NCI-H345 (cell line): ENCODE measurements around the gene MYBPC2.
A peak's percentile ranks its signal among the peaks of the same experiment; 100 is the strongest.

Experiments used
- DNase-seq: peaks from one replicate; lab custom pipeline; 2025; lab: John Stamatoyannopoulos, UW

The MYBPC2 gene

GRCh38 chr19:50500753-50501151, 68.1 kb downstream of the MYBPC2 start:
- no peak for DNase-seq

GRCh38 chr19:50501186-50501567, 68.5 kb downstream of the MYBPC2 start:
- no peak for DNase-seq

DNA sequence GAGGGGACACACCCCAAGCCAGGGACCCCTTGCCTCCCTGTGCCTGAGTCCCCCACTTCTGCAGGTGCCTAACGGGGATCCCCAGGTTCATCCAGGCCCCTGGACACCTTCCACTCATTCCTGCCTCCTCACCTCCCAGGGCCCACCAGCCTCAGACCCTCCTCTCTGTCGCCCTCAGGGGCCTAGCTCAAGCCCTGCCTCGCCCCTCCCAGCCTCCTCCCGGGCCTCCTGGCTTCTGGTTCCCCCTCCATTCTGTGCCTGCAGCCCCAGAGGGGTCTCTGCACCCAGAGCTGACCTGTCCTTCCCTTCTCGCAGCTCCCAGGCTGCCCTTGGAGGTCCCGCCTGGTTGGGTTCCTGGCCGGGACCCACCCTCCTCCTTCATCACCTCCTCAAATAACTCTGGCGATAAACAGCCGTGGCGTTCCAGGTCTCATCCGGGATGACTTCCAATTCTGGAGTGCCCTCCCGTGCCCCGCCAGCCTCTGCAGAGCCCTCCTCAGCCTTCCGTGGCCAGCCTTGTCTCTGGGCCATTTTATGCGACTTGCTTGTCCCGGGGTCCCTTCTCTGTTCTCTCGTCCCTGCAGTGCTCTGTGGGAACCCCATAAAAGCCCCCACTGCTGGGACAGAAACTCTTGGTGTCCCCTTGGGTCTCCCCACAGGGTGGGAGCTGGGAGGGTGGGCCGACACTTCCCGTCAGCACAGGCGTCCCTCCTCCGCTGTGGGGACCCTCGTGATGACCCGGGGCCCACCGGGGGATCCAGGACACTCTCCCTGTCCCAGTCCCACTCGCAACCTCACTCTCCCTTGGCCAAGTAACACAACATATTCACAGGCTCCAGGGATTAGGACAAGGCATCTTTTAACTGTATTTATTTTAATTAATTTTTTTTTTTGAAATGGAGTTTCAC, 69.1 kb downstream of the MYBPC2 start:
- DNase-seq = no peak

DNA sequence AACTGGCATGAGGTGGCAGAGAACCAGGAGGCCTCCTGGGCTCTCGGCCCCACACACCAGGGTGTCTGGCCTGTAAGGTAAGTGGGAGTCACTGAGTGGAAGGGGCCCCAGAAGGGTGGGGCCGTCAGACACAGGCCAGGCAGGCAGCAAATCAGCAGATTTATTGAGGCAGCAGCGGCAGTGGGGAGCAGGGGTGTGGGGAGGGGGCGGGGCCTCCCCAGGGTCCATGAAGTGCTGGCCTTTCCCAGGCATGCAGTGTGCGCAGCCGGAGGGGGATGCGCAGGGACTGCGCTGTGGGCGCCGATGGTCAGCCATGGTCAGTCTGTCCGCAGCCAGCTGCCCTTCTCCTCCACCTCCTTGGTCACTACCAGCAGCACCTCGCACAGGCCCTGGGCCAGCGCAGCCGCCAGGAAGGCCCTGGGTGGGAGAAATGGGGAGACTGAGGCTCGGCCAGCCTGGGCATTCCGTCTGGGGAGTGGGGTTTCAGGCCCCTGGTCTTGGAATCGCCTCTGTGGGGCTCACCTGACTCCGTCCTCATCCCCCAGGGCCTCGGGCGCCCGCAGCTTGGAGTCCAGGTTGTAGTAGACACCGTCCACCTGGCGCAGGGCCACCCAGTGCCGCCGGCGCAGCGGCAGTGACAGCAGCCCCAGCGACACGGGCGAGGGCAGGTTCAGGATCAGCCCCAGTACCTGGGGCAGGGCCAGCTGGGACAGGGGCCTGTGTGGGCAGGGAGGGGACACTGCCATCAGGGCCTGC, 73.3 kb downstream of the MYBPC2 start:
- DNase-seq = no peak

- DNase-seq = no peak
Measured at GRCh38 chr19:50506700-50507099, 74.0 kb downstream of the MYBPC2 start.

GRCh38 chr19:50507376-50507775, 74.7 kb downstream of the MYBPC2 start:
- DNase-seq = no peak

DNA sequence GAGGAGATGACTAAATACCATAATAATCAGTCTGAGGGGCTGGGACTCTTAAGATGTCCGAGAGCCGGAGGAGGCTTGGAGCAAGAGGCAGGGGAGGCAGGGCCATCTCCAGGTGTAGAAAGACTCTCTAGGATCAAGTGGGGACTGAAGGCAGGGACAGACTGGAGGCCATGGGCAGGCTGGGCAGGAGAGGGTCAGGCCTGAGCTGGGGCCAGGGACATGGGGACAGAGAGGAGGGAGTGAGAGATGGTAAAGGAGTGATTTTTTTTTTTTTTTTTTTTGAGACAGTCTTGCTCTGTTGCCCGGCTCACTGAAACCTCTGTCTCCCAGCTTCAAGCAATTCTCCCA, 76.1 kb downstream of the MYBPC2 start:
- no peak for DNase-seq

- DNase-seq = no peak
Measured at GRCh38 chr19:50509366-50509765, 76.7 kb downstream of the MYBPC2 start.

GRCh38 chr19:50510121-50510670, 77.5 kb downstream of the MYBPC2 start:
- DNase-seq = no peak

DNA sequence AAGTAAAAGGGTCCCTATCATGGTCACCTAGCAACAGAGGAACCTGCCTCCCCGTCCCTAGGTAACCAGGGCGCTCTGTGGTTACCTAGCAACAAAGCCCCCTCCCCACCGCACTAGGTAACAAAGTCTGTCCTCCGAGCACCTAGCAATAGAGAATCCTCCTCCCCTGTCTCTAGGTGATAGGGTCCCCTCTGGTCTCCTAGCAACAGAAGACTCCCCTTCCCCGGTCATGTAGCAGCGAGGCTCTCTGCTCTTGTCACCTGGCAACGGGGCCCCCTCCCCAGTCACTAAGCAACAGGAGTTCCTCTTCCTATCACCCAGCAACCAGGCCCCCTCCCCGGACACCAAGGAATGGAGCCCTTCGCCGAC, 78.0 kb downstream of the MYBPC2 start:
- peak; percentile 83 for DNase-seq

DNA sequence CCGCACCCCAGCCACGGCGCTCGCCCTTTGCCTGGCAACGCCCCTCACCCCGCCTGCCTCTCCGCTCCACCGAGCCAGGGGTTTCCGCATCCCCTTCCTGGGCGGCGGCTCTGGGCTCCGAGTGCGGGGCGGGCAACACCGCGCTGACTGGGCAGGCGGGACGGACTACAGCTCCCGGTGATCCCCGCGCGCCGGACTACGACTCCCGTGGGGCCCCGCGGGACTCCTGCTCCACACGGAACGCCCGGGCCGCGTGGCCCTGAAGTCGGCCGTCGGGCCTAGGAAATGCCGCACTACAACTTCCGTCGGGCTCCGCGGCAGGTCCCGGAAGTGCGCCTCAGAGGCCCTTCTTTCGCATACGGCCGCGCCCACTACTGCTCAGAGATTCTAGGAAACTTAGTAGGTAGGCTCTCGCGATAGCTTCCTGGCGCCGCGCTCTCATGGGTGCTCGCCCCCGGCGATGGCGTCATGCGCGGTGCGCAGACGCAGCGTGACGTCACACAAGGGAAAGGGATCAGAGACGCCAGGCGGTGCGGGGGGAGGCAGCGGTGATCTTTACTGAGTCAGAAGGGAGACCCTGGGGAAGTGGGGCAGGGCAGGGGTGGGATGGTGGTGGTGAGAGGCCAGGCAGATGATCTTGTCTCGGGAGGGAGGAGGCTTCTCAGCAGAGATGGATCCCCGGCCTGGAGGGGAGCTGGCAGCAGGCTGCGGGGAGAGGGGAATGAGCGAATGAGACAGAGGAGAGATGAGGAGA, 78.6 kb downstream of the MYBPC2 start, which contains the start of gene JOSD2:
Gene JOSD2, minus strand, starts transcription at position 123 of the 754 bp plus-strand sequence. CDS start 760 bp downstream, outside the sequence.
- DNase-seq = peak; percentile 98

DNA sequence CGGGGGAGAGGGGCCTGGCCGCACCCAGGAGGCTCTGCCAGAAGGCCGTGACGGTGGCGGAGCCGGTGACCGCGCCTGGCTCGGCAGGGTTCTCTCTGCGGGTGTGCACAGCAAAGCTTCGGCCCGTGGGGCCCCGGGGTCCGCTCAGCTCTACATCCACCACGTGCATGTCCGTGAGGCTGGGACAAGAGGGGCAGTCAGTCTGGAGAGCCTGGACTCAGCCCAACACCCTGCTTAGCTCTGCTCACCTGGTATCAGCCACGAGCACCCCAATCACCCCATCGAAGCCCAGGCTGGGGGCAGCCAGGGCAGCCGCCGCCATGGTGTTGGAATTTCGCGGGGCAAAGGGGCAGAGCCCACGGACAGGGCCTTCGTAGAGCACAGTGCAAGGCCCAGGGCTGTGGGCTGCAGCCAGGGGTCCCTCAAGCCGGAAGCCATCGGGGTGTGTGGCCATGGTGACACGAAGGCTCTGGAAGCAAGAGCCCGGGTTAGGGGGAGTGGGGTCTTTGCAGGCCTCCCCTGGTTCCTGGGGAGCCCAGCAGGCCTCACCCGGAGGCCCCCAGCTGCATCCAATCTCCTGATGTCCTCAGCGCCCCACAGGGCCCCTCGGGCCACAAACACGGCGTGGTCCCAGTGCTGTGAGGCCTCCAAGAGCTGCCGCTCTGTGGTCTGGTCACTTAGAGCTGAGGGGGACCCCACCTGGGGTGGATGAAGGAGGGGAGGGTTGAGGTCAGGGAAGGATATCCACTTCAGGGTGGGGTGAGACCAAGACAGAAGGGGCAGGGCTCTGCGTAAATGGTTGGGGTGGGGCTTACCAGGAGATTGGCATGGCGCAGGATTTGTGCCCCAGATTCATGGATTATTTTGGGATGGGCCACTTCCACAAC, 79.7 kb downstream of the MYBPC2 start:
- no peak for DNase-seq

DNA sequence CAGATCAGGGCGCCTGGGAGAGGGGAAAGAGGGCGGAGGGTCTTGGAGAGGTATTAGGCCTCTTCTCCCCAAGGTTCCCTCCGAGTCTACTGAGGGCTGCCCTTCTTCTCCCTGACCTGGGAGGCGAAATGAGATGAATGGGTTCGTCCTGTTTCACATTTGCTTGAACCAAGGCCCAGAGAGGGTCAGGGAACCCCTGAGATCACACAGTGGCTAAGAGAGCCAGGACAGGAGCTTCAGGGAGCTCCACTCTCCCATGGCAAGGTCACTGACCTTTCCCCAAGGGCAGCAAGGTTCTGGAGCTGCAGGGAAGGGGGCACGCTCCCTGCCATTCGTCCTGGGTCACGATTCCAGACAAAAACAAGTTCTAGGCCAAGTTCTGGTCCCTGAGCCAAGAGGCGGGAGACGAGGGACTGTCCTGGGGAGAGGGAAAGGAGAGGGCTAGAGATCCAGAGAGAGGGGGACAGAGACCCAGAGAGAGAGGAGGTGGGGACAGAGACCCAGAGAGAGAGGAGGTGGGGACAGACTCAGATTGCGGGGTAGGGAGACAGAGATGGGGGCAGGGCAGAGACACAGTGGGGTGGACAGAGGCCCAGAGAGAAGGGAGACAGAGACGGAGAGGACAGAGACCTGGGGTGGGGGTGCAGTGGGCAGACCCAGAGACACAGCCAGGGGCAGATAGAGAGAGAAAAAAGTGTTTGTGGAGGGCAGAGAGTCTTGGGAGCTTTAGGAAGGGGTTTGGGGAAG, 80.5 kb downstream of the MYBPC2 start:
- no peak for DNase-seq

GRCh38 chr19:50513746-50514345, 81.2 kb downstream of the MYBPC2 start, which contains the start of gene ASPDH:
TSS of gene ASPDH (minus strand) at chr19:50513913. CDS start at chr19:50513823, 90 bp downstream.
- DNase-seq = no peak

GRCh38 chr19:50514346-50515167, 81.9 kb downstream of the MYBPC2 start:
- DNase-seq = peak; percentile 50

GRCh38 chr19:50515168-50515561, 82.5 kb downstream of the MYBPC2 start:
- DNase-seq = no peak
